G401 (cell line): ENCODE measurements around the gene IL11RA. TPM values are rescaled to one million over a fixed set of nuclear protein-coding genes. Genes with fewer than 3 reads are reported as not detected.

Experiments used
- DNase-seq: peaks from one replicate; pipeline ENCODE4 v3.0.0-alpha.2; 2015; ENCODE audit warnings: low spot score
- in situ Hi-C: cut with HindIII; loops from 2 replicates; pipeline ENCODE4 v1.10.0; 2016; ENCODE audit warnings: low sequenced_read_pairs, mixed read lengths
- total RNA-seq: library from RNA; depleted of rRNA; stranded (reverse); fragments of >200 nt; shearing (Covaris generic); gene quantifications from 2 replicates; pipeline ENCODE4 v1.2.3, GENCODE V29; 2014

IL11RA gene
- total RNA-seq, 1 experiment from 2014 or later, result 6.9 TPM

- in situ Hi-C loops, result no loop called here
- no peak for DNase-seq
These were observed 1.2 kb upstream of the IL11RA start for GRCh38 chr9:34650816-34651215.

GRCh38 chr9:34651321-34651720, 664 bp upstream of the IL11RA start:
- in situ Hi-C loops, result no loop called here
- no peak for DNase-seq

DNA sequence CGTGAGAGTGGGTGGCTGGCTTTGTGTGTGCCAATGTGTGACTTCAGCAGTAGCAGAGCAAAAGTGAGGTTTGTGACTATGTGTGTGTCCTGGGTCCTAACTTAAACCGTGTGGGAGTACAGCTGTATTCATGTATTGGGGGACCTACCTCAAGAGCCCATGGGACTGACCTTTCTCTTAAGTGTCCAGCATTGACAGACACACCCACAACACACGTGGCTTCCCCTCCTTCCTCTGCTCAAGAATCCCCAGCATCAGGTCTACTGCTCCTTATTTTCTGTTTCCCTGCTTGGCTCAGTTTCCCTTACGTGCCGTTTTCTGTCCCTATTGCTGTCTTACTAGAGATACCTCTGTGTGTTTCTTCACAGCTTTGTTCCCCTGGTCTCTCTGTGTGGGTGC, 616 bp downstream of the IL11RA start:
- in situ Hi-C loops, result no loop called here
- no peak for DNase-seq

DNA sequence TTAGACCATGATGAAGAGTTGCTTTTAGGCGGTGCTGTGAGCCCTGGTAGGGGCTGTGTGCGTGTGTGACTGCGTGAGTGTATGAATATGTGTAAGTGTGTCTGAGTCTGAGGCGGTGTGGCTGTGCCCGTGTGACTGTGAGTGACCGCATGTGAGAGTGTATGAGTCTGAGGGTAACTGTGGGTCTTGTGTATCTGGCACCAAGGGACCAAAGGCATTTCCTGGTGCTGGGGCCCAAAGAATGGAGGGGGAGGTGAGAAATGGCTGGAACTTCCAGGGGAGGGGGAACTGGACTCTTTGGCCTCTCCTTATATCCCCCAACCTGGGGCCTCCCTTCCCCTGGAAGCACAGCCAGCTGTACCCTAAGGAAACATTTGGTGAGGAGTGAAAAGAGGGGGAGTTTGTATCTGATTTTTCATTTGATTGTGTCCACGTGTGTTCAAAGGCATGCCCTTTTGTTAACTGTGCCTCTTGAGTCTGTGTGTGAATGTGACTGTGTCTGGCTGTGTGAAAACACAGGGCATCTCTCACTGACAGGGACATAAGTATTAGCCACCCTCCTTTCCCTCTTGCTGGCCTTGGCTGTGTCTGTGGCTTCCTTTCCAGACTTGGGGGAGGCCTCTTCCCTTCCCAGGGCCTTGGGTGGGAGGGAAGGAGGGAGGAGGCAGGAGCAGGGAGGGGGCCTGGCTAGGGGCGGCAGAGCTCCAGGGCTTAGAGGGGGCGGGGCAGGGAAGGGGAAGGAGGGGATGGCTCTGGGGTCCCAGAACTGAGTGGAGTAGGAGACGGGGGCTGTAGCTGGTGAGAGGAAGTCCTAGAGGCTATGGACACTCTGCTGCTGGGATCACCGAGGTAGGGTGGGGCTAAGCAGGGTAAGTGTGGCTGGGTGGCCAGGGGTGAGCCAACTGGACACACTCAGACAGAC, 1.4 kb downstream of the IL11RA start:
- no peak for DNase-seq
- in situ Hi-C loops, result no loop called here

GRCh38 chr9:34654323-34655051, 2.5 kb downstream of the IL11RA start:
- DNase-seq, result peak; percentile 30
- in situ Hi-C loops, result no loop called here

- in situ Hi-C loops, result no loop called here
- DNase-seq, result no peak
These were observed 3.4 kb downstream of the IL11RA start for GRCh38 chr9:34655394-34655793.

- no peak for DNase-seq
- in situ Hi-C loops, result no loop called here
These were observed 5.0 kb downstream of the IL11RA start for GRCh38 chr9:34656992-34657391.

DNA sequence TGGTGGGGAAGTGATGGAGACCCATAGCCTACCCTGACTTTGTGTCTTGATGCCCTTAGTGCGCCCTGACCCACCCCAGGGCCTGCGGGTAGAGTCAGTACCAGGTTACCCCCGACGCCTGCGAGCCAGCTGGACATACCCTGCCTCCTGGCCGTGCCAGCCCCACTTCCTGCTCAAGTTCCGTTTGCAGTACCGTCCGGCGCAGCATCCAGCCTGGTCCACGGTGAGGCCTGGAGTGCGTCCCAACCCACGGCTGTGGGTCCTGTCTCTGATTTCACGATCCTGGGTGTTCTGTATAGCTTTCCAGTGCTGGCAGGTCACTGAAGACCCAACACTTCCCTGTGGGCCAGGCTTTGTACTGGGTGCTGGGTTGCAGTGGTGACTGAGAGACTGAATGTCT, 6.5 kb downstream of the IL11RA start:
- in situ Hi-C loops, result no loop called here
- no peak for DNase-seq

DNA sequence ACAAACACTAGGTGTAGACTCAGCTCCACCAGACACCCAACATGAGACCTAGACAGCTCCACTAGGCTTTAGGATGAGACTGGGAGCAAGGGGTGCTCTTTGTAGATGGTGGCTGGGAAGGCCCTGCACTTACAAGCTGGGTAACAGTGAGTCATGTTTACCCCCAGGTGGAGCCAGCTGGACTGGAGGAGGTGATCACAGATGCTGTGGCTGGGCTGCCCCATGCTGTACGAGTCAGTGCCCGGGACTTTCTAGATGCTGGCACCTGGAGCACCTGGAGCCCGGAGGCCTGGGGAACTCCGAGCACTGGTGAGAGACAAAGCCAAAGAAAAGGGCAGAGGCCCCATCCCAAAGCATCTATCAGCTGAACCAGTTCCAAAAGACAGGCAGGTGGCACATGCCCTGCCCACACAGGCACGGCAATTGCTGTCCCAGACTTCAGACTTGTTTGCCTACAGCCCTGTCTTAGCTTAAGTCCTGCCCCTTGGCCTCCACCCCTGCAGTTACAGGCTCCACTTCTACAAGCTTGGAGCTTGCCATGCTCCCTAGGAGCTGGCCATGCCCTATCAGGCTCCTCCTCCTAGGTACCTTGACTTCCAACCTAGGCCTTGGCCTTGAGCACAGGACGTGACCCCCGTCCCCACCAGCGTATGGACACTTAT, 7.7 kb downstream of the IL11RA start:
- DNase-seq, result no peak
- in situ Hi-C loops, result no loop called here

DNA sequence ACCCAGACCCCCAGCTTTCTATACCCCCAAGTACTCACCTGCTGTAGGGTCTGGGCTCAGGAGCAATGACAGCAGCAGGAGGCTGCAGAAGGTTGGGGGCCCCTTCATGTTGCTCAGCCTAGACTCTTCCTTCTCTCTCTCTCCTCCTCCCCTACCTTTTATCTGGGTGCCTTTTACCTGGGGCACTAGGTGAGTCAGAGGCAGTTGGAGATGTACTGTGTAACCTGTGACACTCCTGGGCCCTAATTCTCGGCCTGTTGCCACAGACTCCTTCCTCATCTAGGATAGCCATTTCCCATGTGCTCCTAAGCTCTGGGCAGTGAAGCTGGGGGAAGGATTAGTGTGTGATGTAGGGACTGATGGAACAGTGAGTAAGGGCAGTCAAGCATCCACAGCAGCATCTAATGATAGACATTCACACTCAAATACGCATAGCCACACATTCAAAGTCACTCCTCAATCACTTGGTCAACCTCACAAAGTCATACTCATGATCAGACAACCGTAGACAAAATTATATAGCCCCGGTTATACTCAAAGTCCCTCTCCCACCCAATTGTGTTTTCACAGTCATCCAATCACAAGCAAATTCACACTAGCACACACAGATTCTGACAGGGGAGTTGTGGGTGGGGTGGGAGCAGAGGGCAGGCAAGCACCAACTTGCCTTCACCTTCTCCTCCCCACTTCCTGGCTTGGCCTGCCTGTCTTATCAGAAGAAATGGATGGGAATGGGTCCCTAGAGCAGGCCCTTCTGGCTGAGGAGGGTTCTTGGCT, 10.7 kb downstream of the IL11RA start, which contains the start of gene CCL27:
Gene CCL27 (minus strand): TSS at position 132 of the 777 bp plus-strand sequence. CDS start 24 bp downstream, at position 108.
- in situ Hi-C loops, result no loop called here
- no peak for DNase-seq

- DNase-seq, result no peak
- in situ Hi-C loops, result no loop called here
These were observed 11.3 kb downstream of the IL11RA start for GRCh38 chr9:34663303-34663605.

- in situ Hi-C loops, result no loop called here
- peak; percentile 82 for DNase-seq
These were observed 12.5 kb downstream of the IL11RA start for GRCh38 chr9:34664281-34665066.

GRCh38 chr9:34665067-34665380, 13.0 kb downstream of the IL11RA start:
- no peak for DNase-seq
- in situ Hi-C loops, result no loop called here

GRCh38 chr9:34665381-34666250, 13.6 kb downstream of the IL11RA start:
- DNase-seq, result peak; percentile 99
- in situ Hi-C loops, result no loop called here

DNA sequence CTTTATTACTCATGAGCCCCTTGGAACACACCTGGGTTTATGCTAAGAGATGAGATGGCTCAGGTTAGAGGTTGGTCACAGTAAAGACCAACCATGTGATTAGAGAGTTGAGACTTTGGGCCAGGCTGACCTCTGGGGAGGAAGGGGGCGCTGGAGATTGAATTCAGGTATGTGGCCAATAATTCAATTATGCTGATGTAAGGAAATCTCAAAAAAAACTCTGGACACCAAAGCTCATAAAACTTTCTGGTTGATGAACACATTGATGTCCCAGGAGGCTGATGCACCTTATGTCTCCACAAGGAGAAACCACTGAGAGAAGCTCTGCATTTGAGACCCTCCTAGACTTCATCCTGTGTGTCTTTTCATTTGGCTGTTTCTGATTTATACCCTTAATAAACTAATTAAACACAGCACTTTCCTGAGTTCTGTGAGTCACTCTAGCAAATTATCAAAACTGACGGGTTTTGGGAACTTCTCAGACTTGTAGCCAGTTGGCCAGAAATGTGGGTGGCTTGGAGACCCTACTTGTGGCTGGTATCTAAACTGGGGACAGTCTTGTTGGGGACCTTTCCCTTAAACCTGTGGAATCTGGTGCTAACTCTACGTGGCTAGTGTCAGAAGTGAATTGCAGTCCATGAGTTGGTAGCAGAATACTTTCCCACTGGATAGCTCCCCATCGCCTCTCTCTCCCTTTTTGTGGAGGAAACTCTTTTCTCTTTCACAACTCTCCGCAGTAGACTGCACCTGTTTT, 18.0 kb downstream of the IL11RA start:
- DNase-seq, result no peak
- in situ Hi-C loops, result no loop called here

- in situ Hi-C loops, result no loop called here
- no peak for DNase-seq
These were observed 19.3 kb downstream of the IL11RA start for GRCh38 chr9:34671307-34671706.

GRCh38 chr9:34674440-34674839, 22.5 kb downstream of the IL11RA start:
- in situ Hi-C loops, result no loop called here
- no peak for DNase-seq
